HFFc6 (cell line): ENCODE results near the gene APOL4. TPM values are rescaled to one million over a fixed set of nuclear protein-coding genes. Genes with fewer than 3 reads are reported as not detected.
"Not testable (repeated sequence)": the region's sequence is repeated elsewhere in the genome, so short reads cannot be mapped to it uniquely, and the experiment has no call there.

ENCODE experiments used
- DNase-seq: peaks from one replicate; pipeline ENCODE4 v3.0.0-alpha.2; 2018
- H3K27ac Mint-ChIP-seq: 2 replicates; pipeline ENCODE4 v1.8.0; 2020; ENCODE audit warnings: mild to moderate bottlenecking, mixed read lengths
- H3K27me3 Mint-ChIP-seq: 2 replicates; pipeline ENCODE4 v1.8.0; 2021; ENCODE audit warnings: mild to moderate bottlenecking, moderate library complexity, mixed read lengths; ENCODE audit not compliant: insufficient read depth
- H3K36me3 Mint-ChIP-seq: 2 replicates; pipeline ENCODE4 v1.8.0; 2021; ENCODE audit warnings: low read depth, mixed read lengths
- H3K4me1 Mint-ChIP-seq: 2 replicates; pipeline ENCODE4 v1.8.0; 2020; ENCODE audit warnings: low read depth, mixed read lengths
- H3K4me3 Mint-ChIP-seq: 2 replicates; pipeline ENCODE4 v1.8.0; 2020; ENCODE audit warnings: mild to moderate bottlenecking, moderate library complexity, mixed read lengths
- H3K9me3 Mint-ChIP-seq: 2 replicates; pipeline ENCODE4 v1.8.0; 2020; ENCODE audit warnings: mild to moderate bottlenecking, mixed read lengths
- CTCF ChIP-seq: fragments of 200-600 bp; sonication (generic); IDR thresholded peaks from 2 replicates; pipeline ENCODE4 v1.5.0; 2021; ENCODE audit warnings: antibody characterized with exemption, mild to moderate bottlenecking
- total RNA-seq, 6 experiments: library from RNA; stranded (reverse); fragmentation: NEBNext Ultra II Directional; extraction: Animal tissue kit (Norgen Biotek cat#: 25700); gene quantifications; 2 replicates in 1 of 6; 3 replicates in 5 of 6; pipeline ENCODE4 v1.2.3, GENCODE V29; 2021

The APOL4 gene
- total RNA-seq, 6 experiments from 2014 or later = not detected

GRCh38 chr22:36163497-36163896 lies 38.1 kb downstream of the APOL4 start:
- peaks cover 18% of the 10 kb centered on the region for H3K27me3 Mint-ChIP-seq
- no peak for TF ChIP-seq CTCF
- no peak for DNase-seq
- H3K4me1 Mint-ChIP-seq = no peaks in the 10 kb centered on the region
- no peaks in the 10 kb centered on the region for H3K36me3 Mint-ChIP-seq
- H3K9me3 Mint-ChIP-seq = no peaks in the 10 kb centered on the region
- H3K4me3 Mint-ChIP-seq = no peak overlapping the region
- H3K27ac Mint-ChIP-seq = no peak overlapping the region

GRCh38 chr22:36162127-36163034 lies 39.2 kb downstream of the APOL4 start:
- Mint-ChIP-seq H3K9me3 (no peaks in the 10 kb centered on the region), H3K4me1 (peaks cover 2% of the 10 kb centered on the region), H3K27me3 (peaks cover 12% of the 10 kb centered on the region), H3K27ac (no peak overlapping the region), H3K4me3 (no peak overlapping the region), H3K36me3 (no peaks in the 10 kb centered on the region)
- TF ChIP-seq CTCF = no peak
- no peak for DNase-seq

DNA sequence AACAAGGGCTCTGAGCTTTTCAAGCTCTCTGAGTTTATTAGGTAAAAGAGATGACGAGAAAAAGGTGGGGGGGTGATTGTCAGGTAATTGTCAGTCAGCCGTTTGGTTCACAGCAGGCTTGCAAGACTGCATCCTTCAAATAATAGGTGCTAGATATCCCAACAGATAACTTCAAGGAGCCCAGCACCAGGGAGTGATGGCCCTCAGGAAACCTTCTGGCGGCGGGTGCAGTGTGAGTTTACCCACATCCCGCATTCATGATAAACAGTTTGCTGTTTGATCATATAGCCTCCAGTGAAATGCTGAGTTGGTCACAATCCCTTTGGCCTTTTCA lies 39.8 kb downstream of the APOL4 start:
- not testable (repeated sequence) for H3K4me1 Mint-ChIP-seq

GRCh38 chr22:36160499-36160942 lies 41.1 kb downstream of the APOL4 start, which contains the start of gene APOL3:
APOL3 (minus strand) TSS chr22:36160755; CDS start chr22:36149055, 11,700 bp downstream.
- Mint-ChIP-seq H3K27ac (no peak within 1 kb of the TSS), H3K4me1 (peaks cover 20% of the 10 kb centered on the region)

More for the DNA sequence above, 39.8 kb downstream of the APOL4 start:
- DNase-seq, H3K27ac Mint-ChIP-seq, H3K27me3 Mint-ChIP-seq, H3K9me3 Mint-ChIP-seq, H3K4me3 Mint-ChIP-seq, H3K36me3 Mint-ChIP-seq: not testable (repeated sequence)

DNA sequence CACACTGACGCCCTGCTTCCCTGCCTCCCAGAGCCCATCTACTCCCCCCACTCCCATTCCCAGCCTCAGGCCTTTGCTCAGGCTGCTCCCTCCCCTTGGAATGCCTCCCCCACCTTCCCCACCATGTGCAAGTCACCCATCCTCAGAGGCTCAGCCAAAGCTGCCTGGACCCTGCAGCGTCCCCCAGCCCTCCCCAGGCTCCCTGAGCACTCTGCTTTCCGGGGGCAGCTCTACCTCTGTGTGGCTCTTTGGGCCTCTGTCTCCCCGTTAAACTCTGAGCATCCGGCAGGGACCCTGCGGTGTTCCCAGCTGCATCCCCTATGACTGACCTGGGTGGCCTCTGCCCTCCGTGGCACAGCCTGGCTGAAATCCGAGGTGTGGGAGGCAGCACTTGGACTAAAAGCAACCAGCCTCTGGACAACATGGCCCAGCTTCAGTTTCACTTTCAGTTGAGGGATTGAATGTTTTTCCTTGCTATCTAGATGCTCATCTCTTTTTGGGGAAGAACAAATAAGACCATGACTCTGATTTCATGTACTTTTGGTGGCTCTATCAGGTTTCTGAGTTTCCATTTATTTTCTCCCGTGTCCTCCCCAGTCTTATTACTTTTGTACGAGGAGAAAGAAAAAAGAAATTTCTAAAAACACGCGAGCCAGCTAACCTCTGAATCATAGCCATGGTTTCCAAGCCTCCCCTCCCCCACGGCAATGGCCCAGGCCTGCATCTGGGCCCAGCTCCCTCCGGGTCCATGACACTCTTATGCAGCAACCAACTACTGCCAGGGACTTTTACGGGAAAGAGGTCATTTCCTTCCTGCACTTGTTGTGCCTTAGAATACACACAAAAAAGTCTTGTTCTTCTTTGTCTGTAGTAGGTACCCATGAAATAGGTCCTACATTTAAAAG lies 44.8 kb downstream of the APOL4 start:
- Mint-ChIP-seq H3K4me3 (peak overlapping the region; percentile 87), H3K27ac (peak overlapping the region; percentile 98), H3K4me1 (peaks cover 33% of the 10 kb centered on the region), H3K36me3 (peaks cover 6% of the 10 kb centered on the region; the same call in 1 of the 2 replicates), H3K27me3 (peaks cover 3% of the 10 kb centered on the region; the same call in 1 of the 2 replicates), H3K9me3 (peaks cover 6% of the 10 kb centered on the region; the same call in 1 of the 2 replicates)
- peak; percentile 70 for DNase-seq
- TF ChIP-seq CTCF = no peak

More at GRCh38 chr22:36160499-36160942, 41.1 kb downstream of the APOL4 start, which contains the start of gene APOL3:
- Mint-ChIP-seq H3K9me3 (no peaks in the 10 kb centered on the region), H3K4me3 (peak within 1 kb of the TSS; percentile 22; the same call in 1 of the 2 replicates), H3K27me3 (peaks cover 10% of the 10 kb centered on the region), H3K36me3 (no peaks in the 10 kb centered on the region)
- DNase-seq = no peak
- TF ChIP-seq CTCF = no peak
